HL-60 (cell line): ENCODE measurements around the gene TRIO.

Source experiments
- DNase-seq, 2 experiments: peaks; one replicate each; pipeline ENCODE4 v3.0.0-alpha.2; 2010 to 2020; ENCODE audit warnings: low read depth in 1 of 2, low spot score in 1 of 2
- H3K27ac ChIP-seq: fragments of 250-450 bp; sonication (Bioruptor Pico); replicated peaks from 2 replicates; pipeline ENCODE4 v1.5.1; 2020; ENCODE audit warnings: mild to moderate bottlenecking, moderate library complexity
- H3K27me3 ChIP-seq: fragments of 250-450 bp; sonication (Bioruptor Pico); 2 replicates; pipeline ENCODE4 v1.5.1; 2021; ENCODE audit warnings: mild to moderate bottlenecking, moderate library complexity; ENCODE audit not compliant: insufficient read depth, poor library complexity, severe bottlenecking
- H3K4me3 ChIP-seq: replicated peaks from 2 replicates; pipeline ENCODE4 v1.5.1; 2011; ENCODE audit warnings: mild to moderate bottlenecking, control low read depth, low read length; ENCODE audit not compliant: insufficient read depth
- CTCF ChIP-seq: IDR thresholded peaks from one replicate; pipeline ENCODE4 v1.5.1; 2011; ENCODE audit warnings: low read length, control low read depth, inconsistent platforms; ENCODE audit not compliant: insufficient read depth
- GABPA ChIP-seq: IDR thresholded peaks from 2 replicates; pipeline ENCODE4 v1.6.1; 2012; ENCODE audit warnings: low read depth
- POLR2AphosphoS5 ChIP-seq: IDR thresholded peaks from 2 replicates; pipeline ENCODE4 v1.6.1; 2012; ENCODE audit warnings: low read depth
- REST ChIP-seq: IDR thresholded peaks from 2 replicates; pipeline ENCODE4 v1.6.1; 2012; ENCODE audit warnings: low read depth; ENCODE audit not compliant: insufficient replicate concordance
- SPI1 ChIP-seq: IDR thresholded peaks from 2 replicates; pipeline ENCODE4 v1.6.1; 2012; ENCODE audit warnings: low read depth, mild to moderate bottlenecking, borderline replicate concordance

Gene TRIO

DNA sequence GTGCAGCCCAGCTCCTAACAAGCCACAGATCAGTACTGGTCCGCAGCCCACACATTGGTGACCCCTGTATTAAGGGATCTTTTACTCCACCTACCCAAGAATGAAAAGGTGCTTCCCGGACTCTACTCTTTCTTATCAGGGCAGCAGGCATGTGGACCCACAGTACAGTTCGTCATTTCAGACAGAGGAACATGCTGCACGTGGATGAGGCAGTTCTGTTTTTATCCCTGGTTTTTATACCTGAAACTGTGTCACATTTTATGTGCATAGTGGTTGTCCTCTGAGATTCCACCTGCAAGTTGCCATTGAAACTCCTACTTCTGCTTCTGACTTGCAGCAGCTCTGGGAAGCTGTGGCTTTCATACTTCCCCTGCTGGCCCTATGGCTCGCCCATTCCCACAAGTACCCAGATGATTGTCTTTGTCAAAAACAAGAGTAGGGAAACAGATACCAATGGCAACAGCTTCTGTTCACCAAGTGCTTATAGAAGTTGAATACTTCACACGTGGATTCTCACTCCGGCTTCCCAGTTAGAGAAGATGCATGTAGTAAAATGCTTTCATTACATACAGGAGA is 208.0 kb downstream of the TRIO start:
- H3K27me3 ChIP-seq: no peaks in the 10 kb centered on the region
- H3K4me3 ChIP-seq: no peak overlapping the region
- no peak for TF ChIP-seq CTCF
- TF ChIP-seq GABPA: no peak
- TF ChIP-seq POLR2AphosphoS5: no peak
- peak; percentile 40; the same call in 1 of the 2 replicates for TF ChIP-seq SPI1
- TF ChIP-seq REST: no peak
- no peak overlapping the region for H3K27ac ChIP-seq
- peak in 1 of 2 experiments; percentile 46 for DNase-seq

DNA sequence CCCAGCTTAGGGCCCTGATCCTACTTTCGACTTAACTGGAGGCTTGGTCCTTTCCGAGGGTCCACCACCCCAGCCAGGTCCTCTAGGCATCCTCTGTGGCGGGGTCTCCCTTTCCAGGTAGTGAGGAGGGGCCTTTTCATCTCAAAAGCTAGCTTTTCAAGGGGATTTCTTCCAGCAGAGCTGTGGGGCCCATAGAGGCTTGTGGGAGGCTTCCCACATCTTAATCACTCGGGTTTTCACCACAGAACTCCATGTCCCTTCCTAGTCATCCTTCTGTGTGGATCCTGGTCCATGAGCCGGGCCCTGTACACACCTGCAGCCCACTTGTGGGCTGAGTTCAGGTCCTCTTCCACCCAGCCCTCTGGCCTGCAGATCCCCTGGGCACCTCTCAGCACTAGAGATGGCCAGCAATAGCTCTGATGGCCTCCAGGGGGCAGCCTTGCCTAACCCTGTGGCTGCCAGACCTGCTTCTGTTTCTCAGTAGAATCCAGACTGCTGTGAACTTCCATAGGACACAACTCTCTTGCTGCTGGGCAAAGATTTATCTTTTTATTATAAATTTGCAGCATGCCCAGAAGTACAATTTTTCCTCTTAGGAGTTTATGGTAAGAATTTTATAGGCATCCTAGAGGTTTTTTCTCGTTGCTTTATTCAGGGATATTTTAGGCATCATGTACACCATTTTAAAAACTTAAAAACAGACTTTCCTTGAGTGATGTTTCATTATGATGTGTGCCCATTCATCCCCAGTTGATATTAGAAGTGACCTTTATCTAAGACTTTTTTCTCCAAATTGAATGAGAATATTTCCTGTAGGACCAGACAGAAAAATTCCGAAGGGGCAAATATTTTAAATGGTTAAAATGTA is 208.9 kb downstream of the TRIO start:
- no peaks in the 10 kb centered on the region for H3K27me3 ChIP-seq
- TF ChIP-seq POLR2AphosphoS5 (no peak), CTCF (peak; percentile 97), REST (no peak), SPI1 (no peak)
- peak; percentile 26 to 56 for DNase-seq
- no peak overlapping the region for H3K27ac ChIP-seq
- H3K4me3 ChIP-seq: no peak overlapping the region

DNA sequence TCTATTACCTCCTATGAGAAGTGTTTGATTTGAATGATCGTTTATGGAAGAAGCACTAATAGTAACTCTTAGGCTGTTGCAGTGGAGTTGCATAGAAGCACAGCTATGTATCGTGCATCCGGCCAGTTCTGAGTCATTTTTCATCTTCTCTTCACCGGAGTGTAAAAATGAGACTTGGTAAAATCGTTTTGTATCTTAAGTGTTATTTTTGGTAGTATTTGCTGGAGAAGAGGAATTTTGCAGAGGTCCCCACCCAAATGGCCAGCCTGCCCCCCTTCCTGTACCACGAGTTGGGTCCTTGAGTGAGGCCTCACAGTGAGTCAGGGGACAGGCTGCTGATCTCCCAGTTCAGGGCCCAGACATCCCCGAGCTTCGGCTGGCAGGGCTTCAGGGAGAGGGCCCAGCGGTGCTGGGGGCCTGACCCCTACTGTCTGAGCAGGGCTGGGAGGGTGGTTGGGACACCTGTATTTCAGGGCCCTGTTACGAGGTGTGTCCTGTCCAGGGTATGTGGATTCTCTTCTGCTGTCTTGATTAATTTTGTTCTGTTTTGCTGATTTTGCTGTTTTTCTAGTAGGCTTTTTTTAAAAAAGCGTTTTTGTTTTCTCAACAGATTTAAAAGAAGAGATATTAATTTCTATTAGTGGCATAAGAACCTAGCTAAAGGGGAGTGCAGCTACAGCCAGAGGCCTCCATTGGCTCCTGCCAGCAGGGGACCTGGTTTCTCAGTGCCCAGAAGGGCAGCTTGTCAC is 210.8 kb downstream of the TRIO start:
- DNase-seq: no peak
- Histone ChIP-seq H3K4me3 (no peak overlapping the region), H3K27me3 (no peaks in the 10 kb centered on the region), H3K27ac (no peak overlapping the region)
- TF ChIP-seq CTCF (no peak), REST (no peak), SPI1 (no peak), POLR2AphosphoS5 (no peak), GABPA (no peak)
